ENCODE data around the gene MAD2L1BP.

Gene MAD2L1BP

GRCh38 chr6:43665376-43665775, 29.7 kb downstream of the MAD2L1BP start:
- H3K27ac ChIP-seq (replicated peaks), result no peak overlapping the region
- no peaks in the 10 kb centered on the region for H3K27me3 ChIP-seq (ENCODE audit: insufficient read depth, poor library complexity, severe bottlenecking)
- no peak overlapping the region for H3K4me3 ChIP-seq (replicated peaks; ENCODE audit: insufficient read depth, low read length)
- DNase-seq (ENCODE audit: low read depth in 1 of 2, low spot score in 1 of 2), result no peak
- TF ChIP-seq POLR2AphosphoS5 (IDR thresholded peaks at IDR 0.05; ENCODE audit: low read depth) (no peak), SPI1 (IDR thresholded peaks at IDR 0.05; ENCODE audit: borderline replicate concordance, low read depth) (no peak)

- no peak overlapping the region for H3K4me3 ChIP-seq (replicated peaks; ENCODE audit: insufficient read depth, low read length)
- no peak for DNase-seq (ENCODE audit: low read depth in 1 of 2, low spot score in 1 of 2)
- H3K27ac ChIP-seq (replicated peaks), result no peak overlapping the region
- no peaks in the 10 kb centered on the region for H3K27me3 ChIP-seq (ENCODE audit: insufficient read depth, poor library complexity, severe bottlenecking)
- TF ChIP-seq SPI1 (IDR thresholded peaks at IDR 0.05; ENCODE audit: borderline replicate concordance, low read depth) (no peak), GABPA (IDR thresholded peaks at IDR 0.05; ENCODE audit: low read depth) (no peak), CTCF (IDR thresholded peaks at IDR 0.05; ENCODE audit: insufficient read depth, low read length) (no peak), POLR2AphosphoS5 (IDR thresholded peaks at IDR 0.05; ENCODE audit: low read depth) (no peak)
- TF ChIP-seq, protein P1, sequence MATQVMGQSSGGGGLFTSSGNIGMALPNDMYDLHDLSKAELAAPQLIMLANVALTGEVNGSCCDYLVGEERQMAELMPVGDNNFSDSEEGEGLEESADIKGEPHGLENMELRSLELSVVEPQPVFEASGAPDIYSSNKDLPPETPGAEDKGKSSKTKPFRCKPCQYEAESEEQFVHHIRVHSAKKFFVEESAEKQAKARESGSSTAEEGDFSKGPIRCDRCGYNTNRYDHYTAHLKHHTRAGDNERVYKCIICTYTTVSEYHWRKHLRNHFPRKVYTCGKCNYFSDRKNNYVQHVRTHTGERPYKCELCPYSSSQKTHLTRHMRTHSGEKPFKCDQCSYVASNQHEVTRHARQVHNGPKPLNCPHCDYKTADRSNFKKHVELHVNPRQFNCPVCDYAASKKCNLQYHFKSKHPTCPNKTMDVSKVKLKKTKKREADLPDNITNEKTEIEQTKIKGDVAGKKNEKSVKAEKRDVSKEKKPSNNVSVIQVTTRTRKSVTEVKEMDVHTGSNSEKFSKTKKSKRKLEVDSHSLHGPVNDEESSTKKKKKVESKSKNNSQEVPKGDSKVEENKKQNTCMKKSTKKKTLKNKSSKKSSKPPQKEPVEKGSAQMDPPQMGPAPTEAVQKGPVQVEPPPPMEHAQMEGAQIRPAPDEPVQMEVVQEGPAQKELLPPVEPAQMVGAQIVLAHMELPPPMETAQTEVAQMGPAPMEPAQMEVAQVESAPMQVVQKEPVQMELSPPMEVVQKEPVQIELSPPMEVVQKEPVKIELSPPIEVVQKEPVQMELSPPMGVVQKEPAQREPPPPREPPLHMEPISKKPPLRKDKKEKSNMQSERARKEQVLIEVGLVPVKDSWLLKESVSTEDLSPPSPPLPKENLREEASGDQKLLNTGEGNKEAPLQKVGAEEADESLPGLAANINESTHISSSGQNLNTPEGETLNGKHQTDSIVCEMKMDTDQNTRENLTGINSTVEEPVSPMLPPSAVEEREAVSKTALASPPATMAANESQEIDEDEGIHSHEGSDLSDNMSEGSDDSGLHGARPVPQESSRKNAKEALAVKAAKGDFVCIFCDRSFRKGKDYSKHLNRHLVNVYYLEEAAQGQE (IDR thresholded peaks at IDR 0.05; ENCODE audit: insufficient replicate concordance, low read depth), result no peak
Measured at GRCh38 chr6:43666196-43666920, 30.7 kb downstream of the MAD2L1BP start.

DNA sequence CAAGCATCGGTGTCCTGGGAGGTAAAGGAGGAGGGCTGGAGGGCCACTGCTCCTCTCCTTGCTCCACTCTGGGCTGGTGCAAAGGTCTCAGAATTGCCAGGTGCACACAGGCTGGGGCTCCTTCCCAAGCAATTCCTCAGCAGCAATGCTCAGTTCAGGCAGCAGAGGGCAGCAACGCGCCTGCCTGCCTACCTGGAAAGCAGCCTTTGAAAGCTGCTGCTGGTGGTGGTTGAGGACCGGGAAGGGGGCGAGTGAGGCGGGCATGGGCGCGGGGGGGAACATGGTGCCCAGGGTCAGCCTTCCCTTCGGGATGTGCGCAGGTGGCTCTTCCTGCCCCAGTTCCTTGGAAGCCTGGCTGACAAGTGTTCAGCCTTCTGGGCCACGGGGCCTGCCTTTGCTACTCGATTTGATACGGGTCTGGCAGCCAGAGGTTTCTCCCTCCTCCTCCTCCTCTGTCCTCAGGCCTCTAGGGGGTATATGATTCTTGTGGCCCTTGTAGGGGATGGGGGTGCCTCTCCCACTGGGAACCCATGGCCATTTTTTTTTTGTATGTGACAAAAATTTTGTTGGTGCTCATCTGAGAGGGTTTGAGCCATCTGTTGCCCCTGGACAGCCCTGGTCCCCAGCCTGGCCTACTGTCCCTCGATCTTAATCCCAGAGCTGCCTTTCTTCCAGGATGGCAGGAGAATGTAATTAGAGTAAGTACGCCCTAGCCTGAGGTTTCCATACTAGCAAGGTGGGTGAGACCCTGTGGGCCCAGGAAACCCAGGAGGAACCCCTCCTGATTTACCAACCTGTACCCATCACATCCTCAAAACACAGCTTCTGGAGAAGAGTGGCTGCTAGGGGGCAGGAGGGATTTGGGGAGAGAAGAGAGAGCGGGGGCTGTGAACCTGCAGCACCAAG, 31.9 kb downstream of the MAD2L1BP start:
- Histone ChIP-seq H3K27ac (replicated peaks) (no peak overlapping the region), H3K4me3 (replicated peaks; ENCODE audit: insufficient read depth, low read length) (no peak overlapping the region)

More for the DNA sequence above, 31.9 kb downstream of the MAD2L1BP start:
- DNase-seq (ENCODE audit: low read depth in 1 of 2, low spot score in 1 of 2), result peak; percentile 36 to 74
- H3K27me3 ChIP-seq (ENCODE audit: insufficient read depth, poor library complexity, severe bottlenecking), result no peaks in the 10 kb centered on the region
- peak; percentile 97 for TF ChIP-seq CTCF (IDR thresholded peaks at IDR 0.05; ENCODE audit: insufficient read depth, low read length)
- TF ChIP-seq GABPA (IDR thresholded peaks at IDR 0.05; ENCODE audit: low read depth), result no peak
- no peak for TF ChIP-seq POLR2AphosphoS5 (IDR thresholded peaks at IDR 0.05; ENCODE audit: low read depth)
- TF ChIP-seq, protein P1 (IDR thresholded peaks at IDR 0.05; ENCODE audit: insufficient replicate concordance, low read depth), result no peak
- TF ChIP-seq SPI1 (IDR thresholded peaks at IDR 0.05; ENCODE audit: borderline replicate concordance, low read depth), result no peak

Data from HL-60 (cell line).